HFF-Myc (cell line): ENCODE data around the gene DEGS2.

Source experiments
- DNase-seq: peaks from one replicate; pipeline ENCODE4 v3.0.0-alpha.2; 2011; ENCODE audit warnings: low read depth; ENCODE audit errors: extremely low read depth
- H3K4me3 ChIP-seq: replicated peaks from 2 replicates; pipeline ENCODE4 v1.5.1; 2011; ENCODE audit warnings: low read depth, mild to moderate bottlenecking, control low read depth, low read length
- TF ChIP-seq, protein P1 (sequence below): IDR thresholded peaks from 2 replicates; pipeline ENCODE4 v1.5.1; 2012; ENCODE audit warnings: mild to moderate bottlenecking, low read depth, low read length, control low read depth; ENCODE audit errors: missing control alignments

DEGS2 gene

DNA sequence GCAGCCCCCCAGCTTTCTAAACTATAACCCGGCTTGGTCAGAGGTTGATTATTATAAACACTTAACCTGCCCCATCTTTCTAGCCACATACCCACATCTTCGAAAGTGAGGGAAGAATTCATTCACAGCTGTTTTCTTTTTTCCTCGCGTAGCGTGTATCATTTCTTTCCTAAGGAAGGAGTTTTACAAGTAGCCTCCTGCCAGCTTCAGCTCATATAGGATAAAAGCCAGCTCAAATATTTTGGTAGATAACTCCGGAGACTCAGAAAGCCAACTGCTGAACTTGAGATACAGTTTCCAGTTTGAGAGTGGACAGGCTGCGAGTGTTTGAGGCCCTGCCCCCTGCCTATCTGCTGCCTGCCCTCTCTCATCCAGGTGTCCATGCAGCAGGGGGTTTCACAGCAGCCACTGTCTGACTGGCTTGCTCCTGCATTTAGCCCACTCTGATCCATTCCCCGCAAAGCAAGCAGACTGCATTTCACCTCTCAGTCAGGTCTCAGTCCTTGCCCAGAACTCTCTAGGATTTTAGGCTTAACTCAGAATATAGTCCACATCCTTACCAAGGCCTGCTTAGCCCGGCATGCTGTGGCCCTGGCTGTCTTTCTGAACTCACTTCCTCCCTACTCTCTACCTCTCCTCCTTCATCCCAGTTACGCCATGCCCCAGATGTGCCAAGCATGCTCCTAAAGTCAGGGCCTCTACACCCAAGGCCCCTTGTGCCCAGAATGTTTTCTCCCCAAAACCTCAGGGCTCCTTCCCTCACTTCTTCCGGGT, 47.3 kb downstream of the DEGS2 start:
- no peak overlapping the region for H3K4me3 ChIP-seq
- no peak for DNase-seq
- TF ChIP-seq, protein P1, sequence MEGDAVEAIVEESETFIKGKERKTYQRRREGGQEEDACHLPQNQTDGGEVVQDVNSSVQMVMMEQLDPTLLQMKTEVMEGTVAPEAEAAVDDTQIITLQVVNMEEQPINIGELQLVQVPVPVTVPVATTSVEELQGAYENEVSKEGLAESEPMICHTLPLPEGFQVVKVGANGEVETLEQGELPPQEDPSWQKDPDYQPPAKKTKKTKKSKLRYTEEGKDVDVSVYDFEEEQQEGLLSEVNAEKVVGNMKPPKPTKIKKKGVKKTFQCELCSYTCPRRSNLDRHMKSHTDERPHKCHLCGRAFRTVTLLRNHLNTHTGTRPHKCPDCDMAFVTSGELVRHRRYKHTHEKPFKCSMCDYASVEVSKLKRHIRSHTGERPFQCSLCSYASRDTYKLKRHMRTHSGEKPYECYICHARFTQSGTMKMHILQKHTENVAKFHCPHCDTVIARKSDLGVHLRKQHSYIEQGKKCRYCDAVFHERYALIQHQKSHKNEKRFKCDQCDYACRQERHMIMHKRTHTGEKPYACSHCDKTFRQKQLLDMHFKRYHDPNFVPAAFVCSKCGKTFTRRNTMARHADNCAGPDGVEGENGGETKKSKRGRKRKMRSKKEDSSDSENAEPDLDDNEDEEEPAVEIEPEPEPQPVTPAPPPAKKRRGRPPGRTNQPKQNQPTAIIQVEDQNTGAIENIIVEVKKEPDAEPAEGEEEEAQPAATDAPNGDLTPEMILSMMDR = no peak

DNA sequence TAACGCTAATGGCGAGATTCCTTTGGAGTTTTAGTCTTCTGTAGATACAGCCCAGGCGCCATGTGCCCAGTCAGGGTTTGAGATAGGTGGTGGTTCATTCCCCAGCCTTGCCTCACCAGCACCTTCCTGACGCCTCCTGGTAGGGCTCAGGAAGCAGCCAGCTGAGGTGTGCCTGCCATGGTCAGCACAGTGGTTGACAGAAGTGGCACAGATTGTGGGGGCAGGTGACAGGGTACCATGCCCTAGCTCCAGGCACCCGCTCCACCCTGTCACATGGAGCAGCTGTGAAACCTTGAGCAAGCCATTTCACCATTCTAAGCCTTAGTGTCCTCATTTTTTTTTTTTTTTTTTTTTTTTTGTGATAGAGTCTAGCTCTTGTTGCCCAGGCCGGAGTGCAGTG, 48.6 kb downstream of the DEGS2 start:
- TF ChIP-seq, protein P1 = no peak
- no peak overlapping the region for H3K4me3 ChIP-seq
- no peak for DNase-seq

DNA sequence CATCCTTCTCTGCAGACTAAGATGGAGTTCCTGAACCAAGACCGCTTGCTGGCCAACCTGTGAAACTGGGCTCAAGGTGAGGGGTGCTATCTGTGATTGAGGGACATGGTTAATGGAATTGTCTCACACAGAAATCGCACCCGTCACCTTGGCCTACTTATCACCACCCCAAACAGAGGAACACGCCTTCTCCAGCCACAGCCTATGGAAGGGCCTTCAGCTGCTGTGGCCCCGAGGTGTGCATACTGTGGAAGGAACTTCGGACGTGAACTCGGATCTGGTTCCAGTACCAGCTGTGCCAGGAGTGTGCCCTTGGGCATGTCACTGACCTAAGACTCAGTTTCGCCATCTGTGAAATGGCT, 49.9 kb downstream of the DEGS2 start:
- no peak for DNase-seq
- H3K4me3 ChIP-seq = no peak overlapping the region
- TF ChIP-seq, protein P1 = no peak

DNA sequence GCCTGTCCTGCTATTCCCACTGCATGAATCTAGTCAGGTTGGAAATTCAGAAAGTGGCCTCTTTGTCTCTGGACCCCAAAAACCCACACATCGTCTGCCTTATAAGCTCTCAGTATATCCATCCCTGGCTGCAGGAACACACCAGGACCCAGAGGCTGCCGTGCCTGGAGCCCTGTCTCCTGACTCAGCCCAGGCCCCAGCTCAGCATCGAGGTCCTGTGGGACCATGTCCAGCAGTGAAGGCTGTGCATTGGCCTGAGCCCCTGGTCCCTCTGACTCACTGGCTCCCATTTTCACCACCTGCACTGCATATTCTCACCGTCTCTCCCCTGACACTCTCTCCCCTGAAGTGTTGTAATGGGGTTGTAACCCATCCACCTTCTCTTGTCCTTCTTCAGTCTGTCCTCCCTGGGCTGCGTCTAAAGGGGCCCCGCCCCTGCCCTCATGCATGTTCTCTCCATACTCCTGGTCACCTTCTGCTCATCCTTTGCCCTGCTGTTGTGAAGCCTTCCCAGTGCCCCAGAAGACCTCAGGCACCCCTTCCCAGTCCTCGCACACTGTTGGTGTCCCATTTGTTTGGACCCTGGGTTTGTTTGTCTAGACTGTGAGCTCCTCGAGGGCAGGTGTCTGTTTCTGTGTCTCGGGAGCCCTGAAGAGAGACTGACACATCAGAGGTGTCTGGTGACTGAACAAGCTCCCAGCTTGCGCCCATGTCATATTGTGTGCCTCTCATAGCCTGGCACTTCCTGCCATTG, 50.4 kb downstream of the DEGS2 start:
- TF ChIP-seq, protein P1 = no peak
- DNase-seq = no peak
- H3K4me3 ChIP-seq = no peak overlapping the region

DNA sequence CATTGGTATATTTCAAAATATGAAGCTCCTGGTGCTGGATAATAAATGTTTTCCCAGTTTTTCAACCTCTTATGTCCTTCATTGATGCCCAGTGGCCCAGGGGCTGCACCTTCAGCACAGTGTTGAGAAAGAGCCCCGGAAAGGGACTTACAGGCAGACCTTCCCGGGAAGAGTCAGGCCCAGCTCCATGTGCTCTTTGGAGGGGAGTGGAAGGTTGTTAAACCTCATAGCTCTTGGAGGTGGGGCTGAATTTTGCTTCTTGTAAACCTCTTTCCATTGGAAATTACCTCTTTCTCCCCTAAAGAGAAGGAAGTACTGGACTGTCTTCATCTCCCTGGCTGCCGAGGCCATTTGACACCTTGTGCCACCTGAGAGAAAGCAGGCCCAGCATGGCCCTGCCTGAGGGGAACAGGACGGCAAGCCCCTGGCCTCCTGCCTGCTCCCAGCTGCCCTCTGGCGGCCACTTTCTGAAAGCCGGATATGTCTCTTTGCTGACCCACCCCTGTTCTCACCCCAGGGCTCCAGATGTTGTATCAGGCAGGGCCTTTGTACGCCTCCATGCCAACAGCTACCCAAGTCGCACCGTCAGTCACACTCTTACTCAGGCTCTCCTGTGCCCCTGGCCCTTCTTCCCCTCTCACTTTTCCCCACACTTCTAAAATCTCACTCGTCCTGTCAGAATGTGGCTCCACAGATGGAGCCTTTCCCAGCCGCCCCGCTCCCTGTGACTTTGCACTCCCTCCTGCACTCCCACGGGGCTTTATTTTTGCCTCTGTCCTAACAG, 51.2 kb downstream of the DEGS2 start:
- TF ChIP-seq, protein P1 = peak; percentile 92
- H3K4me3 ChIP-seq = no peak overlapping the region
- peak; percentile 64 for DNase-seq

DNA sequence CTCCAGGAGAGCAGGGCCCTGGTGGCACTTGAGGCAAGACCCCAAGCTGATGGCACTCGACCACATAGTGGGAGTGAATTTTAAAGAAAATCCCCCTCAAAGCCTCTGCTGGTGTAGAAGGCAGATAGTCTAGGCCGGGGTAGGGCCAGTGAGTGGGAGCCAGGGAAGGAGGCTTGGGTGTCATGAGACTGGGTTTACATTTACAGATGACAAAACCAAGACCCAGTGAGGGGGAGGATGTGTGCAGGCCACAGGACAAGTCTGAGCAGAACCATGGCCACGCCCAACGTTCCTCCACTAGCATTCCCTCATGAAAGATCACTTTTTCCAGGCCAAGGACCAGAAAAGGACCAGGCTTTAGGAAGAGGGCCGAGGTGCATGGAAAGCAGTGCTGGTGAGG, 52.2 kb downstream of the DEGS2 start:
- no peak for DNase-seq
- H3K4me3 ChIP-seq = no peak overlapping the region
- TF ChIP-seq, protein P1 = no peak
